Stimulated activated CD4-positive, alpha-beta T cell treated with anti-CD3 and anti-CD28 coated beads, Interleukin-15, amount 100 ng/mL, for 1 hour (primary cell): ENCODE results near the gene IGLL5.

Experiments used
- DNase-seq, 2 donors: peaks; one replicate each; pipeline ENCODE4 v3.0.0-alpha.2; 2020; ENCODE audit warnings: low read depth in 1 of 2, low spot score in 1 of 2

The IGLL5 gene

DNA sequence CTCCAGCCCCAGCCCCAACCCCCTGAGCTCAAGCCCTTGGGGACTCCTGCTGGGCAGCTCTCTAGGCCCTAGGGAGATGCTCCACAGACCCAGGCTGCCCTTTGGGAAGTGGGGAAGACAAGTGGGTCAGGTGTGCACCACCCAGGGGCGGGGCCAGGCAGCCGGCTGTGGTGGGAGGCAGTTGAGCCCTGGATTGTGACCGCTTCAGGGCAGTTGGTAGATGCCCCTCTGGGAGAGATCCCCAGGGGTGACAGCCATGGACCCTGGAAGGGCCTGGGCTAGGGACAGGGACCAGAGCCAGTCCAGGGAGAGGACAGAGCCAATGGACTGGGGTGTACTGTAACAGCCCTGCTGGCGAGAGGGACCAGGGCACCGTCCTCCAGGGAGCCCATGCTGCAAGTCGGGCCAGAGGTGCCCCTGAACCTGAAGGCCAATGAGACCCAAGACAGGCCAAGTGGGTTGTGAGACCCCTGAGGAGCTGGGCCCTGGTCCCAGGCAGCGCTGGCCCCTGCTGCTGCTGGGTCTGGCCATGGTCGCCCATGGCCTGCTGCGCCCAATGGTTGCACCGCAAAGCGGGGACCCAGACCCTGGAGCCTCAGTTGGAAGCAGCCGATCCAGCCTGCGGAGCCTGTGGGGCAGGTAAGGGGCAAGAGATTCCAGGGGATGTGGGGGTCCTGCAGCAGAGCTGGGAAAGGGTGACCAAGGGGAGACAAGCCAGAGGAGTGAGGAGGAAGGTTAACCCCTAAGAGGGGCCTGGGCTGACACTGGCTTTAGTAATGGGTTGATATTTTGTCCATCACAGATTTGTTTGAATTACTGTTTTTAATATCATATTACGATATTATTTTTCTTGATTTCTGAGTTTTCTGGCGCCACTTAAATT lies at the start of gene IGLL5:
IGLL5 (plus strand) TSS at position 196 of the 883 bp plus-strand sequence; CDS start at position 434, 238 bp downstream.
- no peak for DNase-seq

DNA sequence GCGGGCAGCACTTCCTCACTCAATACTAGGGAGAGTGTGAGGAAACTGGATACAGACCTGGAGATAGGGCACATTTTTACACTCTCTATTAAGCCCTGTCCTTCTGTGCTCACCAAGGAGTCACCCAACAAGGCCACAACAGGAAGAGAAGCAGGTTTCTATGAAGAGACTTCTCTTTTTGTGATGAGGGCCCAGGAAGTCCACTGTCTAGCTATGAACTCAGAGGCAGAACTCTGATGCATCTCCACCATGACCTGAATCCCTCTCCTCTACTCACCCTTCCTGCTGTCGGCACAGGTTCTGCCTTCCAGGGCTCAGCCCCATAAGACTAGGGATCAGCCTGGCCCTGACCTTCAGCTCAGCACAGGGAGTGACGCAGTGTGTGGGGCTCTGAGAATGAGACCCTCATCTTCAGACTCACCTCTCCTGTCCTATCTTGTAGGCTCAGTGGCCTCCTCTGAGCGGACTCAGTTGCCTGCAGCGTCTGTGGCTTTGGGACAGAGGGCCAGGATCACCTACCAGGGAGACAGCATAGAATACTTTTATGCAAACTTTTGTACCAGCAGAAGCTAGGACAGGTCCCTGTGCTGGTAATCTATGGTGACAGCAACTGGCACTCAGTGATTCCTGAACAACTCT lies 49.3 kb upstream of the IGLL5 start:
- no peak for DNase-seq

DNA sequence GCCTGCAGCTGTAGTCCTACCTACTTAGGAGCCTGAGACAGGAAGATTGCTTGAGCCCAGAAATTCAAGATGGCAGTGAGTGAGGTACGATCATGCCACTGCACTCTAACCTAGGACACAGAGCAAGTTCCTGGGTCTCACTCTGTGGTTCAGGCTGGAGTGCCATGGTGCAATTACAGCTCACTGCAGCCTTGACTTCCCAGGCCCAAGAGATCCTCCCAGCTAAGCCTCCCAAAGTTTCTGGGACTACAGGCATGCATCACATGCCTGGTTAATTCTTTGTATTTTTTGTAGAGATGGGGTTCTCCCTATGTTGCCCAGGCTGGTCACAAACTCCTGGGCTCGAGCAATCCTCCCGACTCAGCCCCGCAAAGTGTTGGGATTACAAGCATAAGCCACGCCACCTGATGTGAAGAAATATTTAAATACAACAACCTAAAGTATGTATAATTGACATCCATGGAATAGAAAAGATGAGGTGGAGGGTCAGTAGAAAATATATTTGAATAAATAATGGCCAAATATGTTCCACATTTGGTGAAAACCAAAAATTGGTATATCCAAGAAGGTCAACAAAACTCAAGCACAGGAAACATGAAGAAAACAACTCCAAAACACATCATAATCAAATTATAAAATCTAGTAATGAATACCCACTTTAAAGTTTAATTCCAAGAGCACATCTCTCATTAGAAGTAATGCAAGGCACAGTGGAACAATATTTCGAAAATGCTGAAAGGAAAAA lies 47.9 kb upstream of the IGLL5 start:
- DNase-seq: no peak

DNA sequence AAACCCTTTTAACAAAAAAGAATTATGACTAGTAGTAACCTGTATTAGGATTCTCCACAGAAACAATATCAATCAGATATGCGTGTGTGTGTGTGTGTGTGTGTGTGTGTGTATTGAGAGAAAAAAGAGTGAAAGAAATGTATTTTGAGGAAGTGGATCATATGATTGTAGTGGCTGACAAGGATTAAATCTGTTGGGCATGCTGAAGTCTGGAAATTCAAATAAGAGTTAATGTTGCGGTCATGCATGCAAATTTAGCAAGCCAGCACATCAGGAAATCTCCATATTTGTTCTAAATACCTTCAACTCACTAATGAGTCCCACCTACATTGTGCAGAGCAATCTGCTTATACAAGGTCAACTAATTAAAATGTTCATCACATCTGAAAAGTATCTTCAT lies 46.8 kb upstream of the IGLL5 start:
- no peak for DNase-seq

DNA sequence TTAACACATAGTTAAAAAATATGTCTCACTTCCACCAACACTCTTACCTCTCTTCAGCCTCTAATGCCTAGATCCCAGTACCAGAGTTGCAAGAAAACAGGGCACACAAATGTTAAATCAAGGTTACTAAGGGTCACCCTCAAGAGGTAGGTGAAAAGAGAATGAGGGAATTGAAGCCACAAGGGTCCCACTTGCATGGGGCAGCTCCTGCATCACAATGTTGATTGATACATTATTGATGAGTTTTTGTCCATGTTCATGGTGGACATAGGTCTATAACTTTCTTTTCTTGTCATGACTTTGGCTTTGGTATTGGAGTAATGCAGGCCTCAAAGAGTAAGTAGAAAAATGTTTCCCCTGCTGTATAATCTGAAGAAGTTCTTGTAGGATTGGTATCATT lies 46.0 kb upstream of the IGLL5 start:
- no peak for DNase-seq

DNA sequence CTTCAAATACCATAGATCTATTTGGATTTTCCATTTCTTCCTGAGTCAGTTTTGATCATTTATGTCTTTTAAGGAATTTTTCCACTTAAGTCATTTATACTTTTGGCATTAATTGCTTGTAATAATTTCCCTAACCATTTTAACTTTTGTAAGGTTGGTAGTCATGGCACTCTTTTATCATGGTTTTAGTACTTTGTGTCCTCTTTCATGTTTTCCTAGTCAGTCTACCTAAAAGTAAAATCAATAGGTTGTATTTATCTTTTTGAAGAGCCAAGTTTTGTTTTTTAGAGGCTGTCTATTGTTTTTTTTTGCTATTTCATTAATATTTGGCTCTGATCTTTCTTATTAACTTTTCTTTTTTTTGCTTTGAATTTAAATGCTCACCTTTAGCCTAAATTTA lies 45.5 kb upstream of the IGLL5 start:
- no peak for DNase-seq

DNA sequence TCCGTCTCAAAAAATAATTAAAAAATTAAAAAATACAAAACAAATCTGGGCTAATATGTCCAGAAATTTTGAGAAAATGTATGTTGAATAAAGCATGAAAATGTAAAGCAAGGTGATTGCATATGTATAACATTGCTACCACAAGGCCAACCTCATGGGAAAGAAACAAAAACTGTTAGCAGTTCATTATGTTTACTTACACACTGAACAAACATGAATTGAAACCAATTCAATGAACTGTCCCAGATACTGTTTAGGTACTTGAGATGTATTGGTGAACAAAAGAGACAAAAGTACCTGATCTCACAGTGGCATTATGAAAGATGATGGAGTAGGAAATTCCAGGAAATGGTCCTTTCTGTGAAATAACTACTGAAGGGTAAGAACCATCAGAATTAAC lies 43.8 kb upstream of the IGLL5 start:
- no peak for DNase-seq

DNA sequence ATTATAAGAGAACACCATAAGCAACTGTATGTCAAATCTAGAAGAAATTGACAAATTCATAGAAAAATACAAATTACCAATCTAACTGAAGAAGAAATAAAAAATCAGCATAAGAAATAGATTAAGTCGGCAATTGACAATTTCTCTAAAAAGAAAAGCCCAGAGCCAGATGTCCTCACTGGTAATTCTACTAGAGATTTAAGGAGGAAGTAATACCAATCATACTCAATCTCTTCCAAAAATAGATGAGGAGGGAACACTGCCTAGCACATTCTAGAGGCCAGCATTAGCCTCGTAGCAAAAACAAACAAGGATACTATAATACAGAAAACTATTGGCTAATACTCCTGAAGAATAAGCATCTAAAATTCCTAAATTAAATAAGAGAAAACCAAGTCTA lies 40.4 kb upstream of the IGLL5 start:
- no peak for DNase-seq

DNA sequence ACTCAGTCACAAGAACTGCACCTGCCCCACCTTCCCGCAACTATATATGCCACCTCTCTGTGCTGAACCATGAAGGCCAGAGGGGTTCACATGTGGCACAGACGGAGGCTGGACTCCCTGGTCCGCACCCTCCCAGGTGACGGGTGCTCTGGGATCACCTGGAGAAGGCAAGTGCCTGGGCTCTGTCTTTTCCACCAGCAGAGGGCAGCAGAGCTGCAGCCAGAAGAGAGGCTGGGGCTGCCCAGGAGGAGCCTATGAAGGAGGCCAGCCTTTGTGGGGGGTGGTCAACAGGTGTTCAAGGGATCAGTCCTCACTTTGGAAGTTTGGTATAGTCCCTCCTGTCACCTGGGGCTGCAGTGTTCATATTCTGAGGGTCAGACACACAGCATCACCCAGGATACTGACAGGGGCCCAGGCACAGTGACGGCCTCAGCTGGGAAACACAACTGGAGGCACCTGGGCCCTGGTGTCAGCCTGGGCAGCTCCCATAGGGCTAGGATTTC lies 39.2 kb upstream of the IGLL5 start:
- DNase-seq: peak; percentile 47 to 52

DNA sequence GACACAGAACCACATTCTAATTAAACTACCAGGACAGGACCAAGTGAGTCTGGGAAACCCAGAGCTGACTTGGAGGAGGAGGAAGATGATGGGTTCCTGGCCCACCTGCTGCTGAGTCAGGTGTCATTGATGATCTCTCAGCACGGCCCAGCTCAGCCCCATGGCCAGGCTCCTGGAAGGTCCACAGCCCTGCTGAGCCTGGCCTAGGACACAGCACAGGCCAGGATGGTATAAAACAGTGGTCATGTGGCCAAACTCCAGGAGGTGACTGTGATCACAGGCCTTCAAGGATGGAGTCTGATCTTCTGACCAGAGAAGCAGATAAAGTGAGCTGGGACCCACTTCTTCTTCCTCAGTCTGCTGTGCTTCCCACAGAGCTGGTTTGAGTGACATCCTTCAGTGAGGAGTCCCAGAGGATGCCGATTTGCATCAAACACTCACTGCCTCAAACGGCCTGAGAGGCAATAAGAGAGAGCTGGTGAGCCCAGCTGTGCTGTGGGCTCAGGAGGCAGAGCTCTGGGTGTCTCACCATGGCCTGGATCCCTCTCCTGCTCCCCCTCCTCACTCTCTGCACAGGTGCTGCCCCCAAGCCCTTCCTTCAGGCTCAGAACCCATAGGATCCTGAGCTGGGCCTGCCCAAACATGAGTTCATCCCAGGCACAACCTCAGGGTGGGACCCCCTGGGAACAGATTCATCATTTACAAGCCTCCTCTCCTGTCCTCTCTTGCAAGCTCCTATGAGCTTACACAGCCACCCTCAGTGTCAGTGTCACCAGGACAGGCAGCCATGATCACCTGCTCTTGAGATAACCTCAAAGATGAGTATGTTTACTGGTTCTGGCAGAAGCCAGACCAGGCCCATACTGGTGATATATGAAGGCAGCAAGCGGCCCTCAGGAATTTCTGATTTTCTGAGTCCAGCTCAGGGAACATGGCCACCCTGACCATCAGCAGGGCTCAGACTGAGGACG lies 37.7 kb upstream of the IGLL5 start:
- no peak for DNase-seq

DNA sequence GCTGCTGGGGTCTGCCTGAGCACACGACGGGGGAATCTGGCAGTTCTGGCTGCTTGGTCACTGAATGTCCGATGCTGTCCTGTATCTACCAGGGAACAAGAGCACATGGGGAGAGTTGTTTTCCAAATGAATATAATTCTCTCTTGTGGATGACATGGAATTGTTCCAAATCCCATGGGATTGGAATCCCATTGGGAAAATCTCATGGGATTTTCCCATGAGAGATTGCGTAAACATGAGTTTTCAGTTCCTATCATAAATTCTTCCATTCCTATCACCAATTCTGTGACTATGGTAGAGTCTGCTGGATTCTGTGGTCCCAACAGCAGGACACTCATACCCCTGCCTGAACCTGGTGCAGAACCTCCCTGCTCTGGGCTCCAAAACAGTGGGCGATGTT lies 35.6 kb upstream of the IGLL5 start:
- DNase-seq: no peak

DNA sequence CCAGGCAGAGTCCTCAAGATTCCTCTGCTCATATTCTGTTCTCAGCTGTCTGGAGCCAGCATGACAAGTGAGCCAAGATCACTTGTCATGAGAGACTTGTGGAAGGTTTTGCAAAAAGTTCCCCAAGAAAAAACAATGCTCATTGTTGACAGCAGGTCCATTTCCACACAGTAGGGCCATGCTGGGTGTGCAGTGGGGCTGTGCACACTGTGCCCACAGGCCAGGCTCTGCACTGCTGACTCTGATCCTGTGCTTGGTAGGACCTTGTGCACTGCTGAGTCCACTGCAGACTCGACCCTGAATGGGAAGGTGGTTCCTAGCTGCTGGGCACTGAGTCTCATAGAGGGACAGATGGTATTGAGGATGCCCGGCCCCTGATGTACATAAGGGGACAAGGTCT lies 33.9 kb upstream of the IGLL5 start:
- no peak for DNase-seq

DNA sequence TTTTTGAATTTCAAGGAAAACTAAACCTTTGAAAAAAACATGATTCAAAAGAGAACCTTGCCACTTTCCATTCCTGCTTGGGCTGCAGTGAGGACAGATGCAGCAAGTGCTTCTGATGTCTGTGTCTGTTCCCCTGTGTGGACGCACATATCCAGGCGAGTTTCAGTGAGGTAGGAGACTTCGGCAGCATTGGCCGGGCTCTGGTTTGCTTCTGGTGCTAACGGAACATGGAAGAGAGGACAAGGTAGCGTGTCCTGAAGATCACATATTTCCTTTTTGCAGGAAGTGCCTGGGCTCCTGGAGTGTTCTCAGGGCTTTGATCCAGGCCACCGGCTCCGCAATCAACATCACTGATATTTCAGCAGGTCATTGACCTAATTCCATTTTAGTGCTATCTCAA lies 33.1 kb upstream of the IGLL5 start:
- DNase-seq: no peak

DNA sequence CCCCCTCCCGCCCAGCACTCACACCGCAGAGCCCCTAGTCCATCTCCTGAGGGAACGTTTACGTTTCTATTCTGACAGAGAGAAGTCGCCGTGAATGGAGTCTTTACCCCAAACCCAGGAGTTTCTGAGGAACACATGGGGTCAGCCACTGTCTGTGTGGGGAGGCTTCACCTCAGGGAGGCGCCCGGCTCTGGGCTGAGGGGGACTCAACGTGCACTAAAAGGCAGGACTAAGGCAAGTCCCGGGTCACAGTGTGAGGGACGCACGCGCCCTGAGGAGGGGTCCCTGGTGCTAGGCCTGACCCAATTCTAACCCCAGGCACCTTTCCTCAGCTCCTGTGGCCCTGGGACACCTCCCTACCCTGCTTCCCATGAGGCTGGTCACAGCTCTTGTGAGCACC lies 32.5 kb upstream of the IGLL5 start:
- no peak for DNase-seq

DNA sequence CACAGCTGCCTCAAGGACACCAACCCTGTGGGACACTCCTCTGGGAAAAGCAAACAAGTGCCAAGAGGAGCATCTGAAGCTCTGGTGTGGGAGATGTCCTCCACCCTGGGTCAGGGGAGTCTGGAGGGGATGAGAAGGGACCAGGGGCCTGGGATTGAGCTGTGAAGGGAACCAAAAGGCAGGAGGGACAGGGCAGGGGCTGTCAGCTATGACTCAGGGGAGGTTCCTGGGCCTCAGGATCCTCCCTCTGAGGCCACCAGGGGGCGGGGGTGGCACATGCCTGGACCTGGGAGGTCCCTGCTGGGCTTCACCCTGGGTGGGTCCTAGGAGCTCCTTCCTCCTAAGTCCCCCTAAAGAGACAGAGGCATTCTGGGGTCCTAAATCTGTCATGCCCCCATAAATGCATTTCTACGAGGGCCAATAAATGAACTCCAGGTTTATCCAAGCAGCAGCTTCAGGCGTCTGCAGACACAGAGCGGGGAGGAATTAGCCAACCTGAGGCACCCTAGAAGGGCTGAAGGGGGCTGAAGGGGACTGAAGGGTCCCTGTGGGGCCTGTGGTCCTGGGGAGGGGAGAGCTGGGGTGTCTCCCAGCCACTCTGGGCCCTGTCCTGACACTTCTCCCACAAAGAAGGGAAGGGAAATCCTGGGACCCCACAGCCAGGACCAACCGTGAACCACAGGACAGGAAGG lies 31.9 kb upstream of the IGLL5 start:
- no peak for DNase-seq

DNA sequence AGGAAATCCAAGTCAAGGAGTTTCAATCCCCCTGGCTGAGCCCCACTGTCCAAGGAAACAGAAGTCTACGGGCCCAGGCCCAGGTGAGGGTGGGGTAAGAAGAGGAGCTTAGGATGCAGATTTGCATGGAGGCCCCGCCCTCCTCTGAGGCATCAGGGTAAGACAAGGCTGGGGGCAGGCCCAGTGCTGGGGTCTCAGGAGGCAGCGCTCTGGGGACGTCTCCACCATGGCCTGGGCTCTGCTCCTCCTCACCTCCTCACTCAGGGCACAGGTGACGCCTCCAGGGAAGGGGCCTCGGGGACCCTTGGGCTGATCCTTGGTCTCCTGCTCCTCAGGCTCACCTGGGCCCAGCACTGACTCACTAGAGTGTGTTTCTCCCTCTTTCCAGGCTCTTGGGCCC lies 31.3 kb upstream of the IGLL5 start:
- no peak for DNase-seq

DNA sequence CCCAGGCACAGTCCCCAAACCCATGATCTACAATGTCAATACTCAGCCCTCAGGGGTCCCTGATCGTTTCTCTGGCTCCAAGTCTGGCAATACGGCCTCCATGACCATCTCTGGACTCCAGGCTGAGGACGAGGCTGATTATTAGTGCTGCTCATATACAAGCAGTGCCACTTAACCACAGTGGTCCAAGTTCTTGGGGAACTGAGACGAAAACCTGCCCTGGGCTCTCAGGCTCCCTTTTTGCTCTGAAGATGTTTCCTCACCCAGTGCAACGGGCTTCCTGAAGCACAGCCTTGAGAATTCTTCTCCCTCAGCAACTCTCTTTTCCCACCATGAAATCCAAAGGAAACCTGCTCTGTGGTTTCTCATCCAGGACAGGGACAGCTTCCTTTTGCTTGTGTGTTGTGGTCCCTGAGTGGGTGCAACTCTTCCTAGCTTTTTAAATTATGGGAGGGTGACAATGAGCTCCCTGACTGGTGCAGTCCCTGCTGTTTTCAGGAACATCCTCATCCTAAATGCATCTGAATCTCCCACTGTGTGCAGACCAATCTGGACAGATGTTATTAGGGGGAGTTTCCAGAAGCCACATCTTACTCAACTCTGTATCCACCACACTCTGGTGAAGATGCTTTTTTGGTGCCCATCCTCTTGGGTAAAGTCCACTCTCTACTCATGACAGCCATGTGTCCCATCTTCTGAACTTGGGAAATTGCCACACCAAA lies 30.6 kb upstream of the IGLL5 start:
- DNase-seq: no peak

DNA sequence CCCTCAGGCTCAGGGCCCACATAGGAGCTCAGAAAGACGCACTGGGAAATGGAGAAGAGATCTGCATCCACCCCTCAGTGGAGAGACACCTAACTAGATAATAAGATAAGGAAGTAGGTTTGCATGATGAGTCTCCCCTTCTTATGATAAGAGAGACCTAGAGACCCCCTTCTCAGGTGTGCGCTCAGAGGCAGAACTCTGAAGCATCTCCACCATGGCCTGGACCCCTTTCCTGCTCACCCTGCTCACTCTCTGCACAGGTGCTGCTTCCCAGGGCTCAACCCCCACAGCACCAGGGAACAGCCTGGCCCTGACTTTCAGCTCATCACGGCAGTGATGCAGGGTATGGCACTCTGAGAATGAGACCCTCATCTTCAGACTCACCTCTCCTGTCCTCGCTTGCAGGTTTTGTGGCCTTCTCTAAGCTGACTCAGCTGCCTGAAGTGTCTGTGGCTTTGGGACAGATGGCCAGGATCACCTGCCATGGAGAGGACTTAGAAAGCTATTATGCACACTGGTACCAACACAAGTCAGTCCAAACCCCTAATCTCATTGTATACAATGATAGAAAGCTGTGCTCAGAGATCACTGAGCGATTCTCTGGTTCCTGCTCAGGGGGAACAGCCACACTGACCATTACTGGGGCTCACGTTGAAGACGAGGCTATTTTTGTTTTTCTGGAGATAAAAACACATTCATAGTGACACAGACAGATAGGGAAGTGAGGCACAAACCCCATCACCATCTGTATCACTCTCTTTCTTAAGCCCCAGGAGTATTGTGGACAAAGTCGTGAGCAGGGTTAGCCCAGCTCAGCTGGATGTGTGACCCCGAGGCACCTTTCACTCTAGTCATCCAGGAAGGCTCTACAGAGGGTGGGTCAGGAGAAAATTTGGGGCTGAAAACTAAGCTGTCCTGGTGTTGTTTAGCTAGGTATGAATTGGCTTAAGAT lies 29.7 kb upstream of the IGLL5 start:
- no peak for DNase-seq
